GM21423 (cell line): ENCODE results near the gene MFGE8.

Experiments
- ATAC-seq: cut with Tn5 transposase; IDR thresholded peaks from one replicate; pipeline ENCODE4 v1.9.1; 2021; ENCODE audit warnings: mild to moderate bottlenecking, moderate library complexity; ENCODE audit not compliant: unreplicated experiment

Gene MFGE8

DNA sequence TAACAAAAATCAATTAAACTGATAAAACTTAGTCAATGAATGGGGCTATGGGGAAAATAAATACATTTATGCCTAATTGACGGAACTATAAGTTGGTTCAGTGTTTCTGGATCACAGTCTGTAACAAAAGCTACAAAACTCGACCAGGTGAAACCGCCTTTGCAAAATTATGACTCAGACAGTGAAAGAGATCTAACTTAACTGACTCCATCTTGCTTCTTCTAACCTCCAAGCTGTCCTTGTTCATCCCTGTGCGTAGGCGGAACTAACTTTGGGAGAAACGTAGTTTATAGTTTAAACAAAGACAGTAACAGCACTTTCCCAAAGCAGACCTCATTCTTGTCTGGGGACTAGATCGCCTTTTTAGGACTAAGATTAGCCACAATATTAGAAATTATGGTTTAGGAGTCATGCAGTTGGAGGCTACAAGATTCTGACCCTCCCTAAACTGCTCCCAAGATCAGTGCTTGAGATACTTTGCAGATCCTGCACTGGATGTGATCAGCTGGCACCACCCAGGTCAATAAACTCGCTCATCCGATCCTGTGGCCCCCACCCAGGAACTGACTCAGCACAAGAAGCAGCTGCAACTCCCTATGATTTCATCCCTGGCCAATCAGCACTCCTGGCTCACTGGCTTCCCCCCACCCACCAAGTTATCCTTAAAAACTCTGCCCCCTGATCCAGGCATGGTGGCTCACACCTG lies 7.2 kb upstream of the MFGE8 start:
- ATAC-seq = no peak

DNA sequence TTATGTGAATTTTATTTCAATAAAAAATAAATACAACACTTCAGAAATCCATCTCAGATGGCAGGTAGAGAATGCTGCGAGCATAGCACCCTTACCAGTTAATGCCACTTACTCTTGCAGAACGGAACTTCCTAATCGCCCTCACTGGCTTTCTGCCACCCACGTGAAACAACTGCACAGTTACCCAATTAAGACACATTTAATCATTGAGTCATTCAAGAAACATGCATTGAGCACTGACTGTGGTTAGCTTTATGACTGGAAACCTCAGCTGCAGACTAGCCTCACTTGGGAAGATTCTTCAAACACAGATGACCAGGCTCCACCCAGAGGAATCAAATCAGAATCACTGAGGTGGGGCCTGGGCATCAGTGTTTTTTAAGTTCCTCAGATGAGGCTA lies 5.6 kb upstream of the MFGE8 start:
- no peak for ATAC-seq

DNA sequence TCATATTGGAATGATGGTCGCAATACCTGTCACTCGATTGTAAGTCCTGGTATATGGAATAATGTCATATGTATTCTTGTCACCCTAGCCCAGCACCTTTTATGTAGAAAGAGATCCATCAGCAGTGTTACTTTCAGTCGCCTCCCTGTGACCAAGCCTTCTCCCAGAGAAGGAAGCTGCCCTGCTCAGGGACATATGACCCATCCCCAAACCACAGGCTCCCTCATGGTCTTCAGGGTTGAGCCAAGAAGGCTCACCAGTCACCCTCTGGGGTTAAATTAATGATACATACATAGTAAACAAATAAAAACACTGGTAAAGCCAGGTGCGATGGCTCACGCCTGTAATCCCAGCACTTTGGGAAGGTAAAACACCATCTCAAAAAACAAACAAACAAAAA lies 4.6 kb upstream of the MFGE8 start:
- ATAC-seq = no peak

DNA sequence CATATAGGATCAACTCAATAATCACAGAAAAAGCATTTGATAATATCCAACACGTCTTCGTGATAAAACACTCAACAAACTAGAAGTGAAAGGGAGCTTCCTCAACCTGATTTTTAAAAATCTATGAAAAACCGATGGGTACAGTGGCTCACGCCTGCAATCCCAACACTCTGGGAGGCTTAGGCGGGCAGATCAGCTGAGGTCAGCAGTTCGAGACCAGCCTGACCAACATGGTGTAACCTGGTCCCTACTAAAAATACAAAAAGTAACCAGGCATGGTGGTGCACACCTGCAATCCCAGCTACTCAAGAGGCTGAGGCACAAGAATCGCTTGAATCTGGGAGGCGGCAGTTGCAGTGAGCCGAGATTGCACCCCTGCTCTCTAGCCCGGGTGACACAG lies 2.2 kb upstream of the MFGE8 start:
- no peak for ATAC-seq

DNA sequence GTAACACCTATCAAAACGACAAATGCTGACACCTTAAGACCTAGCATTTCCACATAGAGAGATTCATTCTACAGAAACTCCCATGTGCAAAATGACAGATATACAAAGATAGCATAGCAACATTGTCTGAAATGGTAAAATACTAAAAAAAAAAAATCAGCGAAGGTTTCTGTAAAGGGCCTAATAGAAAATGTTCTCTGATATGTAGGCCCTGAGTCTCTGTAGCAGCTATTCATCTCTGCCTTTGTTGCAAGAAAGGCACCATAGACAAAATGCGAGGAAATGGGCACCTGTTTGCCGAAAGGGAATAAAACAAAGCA lies 631 bp upstream of the MFGE8 start:
- ATAC-seq = no peak

DNA sequence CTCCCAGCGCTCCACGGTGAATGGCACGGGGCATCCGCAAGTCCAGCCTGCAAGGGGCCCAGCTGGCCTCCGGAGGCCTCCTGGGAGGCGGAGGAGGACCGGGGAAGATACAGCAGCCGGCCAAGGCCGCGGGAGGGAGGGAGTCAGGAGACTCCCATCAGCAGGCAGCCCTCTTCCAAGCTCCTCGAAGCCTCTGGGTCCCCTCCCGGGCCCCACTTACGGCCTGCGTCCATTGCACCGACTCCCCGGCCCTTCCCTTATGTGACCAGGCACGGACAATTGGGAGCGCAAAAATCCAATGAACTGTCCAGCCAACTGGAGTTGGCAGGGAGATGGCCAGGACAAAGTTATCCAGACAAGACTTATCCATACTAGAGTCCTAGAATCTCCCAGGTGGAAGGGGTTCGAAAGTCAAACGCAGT lies 668 bp downstream of the MFGE8 start:
- ATAC-seq = no peak

DNA sequence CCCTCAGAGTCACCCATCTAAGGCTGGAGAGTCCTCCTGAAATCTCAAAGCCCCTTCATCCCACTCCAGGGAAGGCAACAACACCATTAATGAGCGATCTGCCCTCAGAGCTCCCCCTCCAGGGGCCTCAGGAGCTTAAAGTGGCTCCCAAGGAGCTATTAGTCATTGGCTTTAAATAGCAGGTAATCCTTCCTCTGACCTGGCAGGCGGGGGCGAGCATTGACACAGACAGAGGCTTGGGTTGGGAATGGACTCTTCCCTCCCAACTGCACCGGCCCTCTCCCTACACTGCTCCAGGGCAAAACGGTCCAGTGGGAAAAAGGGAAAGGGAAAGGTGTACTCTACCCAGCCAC lies 1.4 kb downstream of the MFGE8 start:
- no peak for ATAC-seq

DNA sequence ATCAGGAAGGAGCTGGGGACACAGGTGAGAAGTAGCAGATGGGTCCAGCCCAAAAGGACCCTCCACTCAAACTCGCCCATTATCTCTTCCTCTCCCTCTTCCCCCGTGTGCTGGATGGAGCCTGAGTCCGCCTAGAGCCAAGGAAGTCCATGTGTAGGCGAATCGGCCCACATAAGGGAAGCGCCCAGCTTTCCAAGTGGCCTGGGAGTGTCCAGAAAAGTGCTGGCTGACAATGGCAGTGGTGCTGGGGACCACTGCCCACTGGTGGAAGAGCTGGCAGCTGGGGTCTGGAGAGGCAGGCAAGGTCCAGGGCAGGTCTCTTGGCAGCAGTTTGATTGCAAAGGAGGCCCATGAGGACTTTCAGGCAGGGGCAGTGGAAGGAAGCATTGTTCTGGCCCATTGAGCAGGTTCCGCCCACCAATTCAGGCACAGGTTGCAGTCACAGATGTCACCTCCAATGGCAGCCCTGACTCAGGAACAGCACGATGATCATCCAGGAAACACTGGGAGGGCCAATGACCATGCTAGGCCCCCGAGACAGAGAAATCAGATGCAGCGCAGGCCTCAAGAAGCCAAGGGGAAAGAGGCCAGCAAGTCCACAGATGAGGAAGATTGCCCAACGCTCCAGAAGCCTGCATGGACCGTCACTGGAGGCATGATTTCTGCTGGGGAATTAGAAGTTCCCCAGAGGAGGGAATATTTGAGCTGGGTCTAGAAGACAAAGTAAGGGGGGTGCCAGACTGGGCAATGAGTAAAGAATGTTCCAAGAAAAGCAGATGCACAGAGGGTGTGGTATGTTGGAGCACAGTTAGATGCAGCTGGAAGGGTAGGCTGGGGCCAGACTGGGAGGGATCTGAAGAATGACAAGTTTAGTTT lies 3.0 kb downstream of the MFGE8 start:
- no peak for ATAC-seq

DNA sequence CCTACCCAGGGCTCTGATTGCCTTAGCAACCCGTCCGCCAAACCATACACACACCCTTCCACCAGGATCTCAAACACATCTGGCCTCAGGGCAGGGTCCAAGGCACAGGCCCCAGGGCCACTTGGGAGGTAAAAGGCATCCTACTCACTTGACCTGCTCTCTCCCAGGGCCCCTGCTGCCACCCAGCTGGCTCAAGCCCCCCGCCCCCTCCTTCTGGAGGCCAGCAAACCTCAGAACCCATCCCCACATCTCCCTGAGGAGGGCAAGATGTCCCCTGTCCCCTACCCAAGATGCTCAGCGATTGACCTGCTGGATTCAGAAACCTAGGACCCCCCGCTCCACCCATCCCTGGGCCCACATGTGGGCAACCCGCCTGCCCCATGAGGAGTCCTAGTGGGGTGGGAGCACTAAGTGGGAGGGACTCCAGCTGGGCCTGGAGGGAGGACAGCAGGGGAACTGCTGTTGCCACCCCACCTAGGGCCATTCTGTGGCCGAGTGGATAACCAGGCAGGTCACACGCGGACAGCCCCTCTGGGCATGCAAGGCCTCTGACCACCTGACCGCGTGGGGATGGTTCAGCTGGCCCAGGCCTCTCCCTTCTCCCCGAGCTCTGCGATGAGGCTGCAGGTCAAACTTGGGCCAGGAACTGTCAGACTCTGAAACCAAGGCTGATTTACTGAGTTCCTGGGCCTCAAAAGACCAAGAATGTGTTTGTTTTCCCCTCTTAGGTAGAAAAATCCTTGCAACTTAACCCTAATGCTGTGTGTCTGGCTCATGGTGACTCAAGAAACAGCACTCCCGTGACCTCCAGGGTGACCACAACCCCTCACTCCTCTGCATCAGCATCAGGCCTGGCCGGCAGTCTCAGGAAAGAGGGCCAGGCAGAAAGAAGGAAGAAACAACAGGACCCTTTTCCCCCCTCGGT lies 4.2 kb downstream of the MFGE8 start:
- ATAC-seq = no peak

DNA sequence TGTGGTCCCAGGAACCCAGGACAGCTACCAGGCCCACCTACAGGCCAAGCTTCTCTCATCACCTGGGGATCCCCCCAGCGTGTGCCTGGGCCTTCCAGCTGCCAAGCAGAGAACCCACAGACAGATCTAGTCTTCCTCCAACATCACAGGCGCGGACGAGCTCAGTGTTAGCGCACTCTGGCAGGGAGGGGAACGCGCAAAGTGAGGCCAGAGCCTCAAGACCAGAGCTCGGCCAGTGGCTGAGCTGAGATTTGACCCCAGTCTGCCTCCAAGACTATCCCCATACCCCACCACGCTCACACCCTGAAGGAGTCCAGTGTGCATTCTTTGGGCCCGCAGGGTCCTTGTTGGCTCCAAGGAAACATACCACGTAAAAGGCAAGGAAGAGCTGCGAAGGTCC lies 5.1 kb downstream of the MFGE8 start:
- ATAC-seq = no peak

DNA sequence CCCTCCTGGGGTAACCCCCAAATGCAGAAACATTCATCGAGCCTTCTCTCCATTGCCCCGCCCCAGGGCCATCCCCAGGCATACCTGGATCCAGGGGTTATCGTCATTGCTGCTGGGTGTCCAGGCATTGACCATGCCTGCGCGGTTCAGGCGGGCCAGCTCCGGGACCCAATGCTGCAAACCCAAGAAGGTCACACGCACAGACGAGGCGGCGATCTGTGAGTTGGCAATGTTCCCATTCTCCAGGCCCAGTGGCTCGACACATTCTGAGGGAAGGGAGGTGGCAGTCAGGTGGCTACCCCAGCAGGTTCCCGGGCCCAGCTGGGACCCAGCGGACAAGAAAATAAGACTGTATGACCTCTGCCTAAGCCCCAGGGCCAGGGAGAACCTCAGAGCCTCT lies 6.1 kb downstream of the MFGE8 start:
- no peak for ATAC-seq

DNA sequence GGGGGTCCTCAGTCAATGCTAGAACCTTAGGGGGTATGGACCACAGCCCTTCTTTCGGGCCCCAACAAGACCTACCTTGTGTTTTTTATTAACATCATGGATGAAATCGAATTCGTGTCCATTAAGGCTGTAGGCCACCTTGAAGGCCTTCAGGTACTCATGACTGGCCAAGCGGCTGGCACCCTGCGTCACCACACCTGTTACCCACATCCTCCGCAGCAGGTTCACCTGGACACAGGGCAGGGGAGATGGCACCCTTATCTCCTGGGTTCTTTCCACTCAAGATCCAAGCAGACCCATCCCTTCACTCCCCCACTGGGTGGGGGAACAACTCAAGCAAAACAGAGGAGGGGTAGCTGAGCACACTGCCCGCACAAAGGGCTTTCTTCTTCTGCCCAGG lies 6.6 kb downstream of the MFGE8 start:
- no peak for ATAC-seq

DNA sequence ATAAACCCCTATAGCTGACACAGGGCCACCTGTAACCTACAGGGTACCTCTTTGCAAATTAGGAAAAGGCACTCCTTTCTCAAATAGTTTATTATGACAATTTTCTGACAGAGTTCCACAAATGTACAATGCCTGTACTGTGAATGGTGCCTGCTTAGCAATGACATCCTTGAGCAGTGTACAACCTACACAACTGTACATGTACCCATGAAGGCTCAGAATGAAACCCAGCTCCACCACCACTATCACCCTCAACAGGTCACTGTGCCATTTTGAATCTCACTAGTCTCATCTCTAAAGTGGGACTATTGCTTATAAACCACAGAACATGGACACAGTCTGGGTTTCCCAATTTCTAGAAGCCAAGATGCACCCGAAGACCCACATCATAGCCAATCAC lies 7.0 kb downstream of the MFGE8 start:
- no peak for ATAC-seq

DNA sequence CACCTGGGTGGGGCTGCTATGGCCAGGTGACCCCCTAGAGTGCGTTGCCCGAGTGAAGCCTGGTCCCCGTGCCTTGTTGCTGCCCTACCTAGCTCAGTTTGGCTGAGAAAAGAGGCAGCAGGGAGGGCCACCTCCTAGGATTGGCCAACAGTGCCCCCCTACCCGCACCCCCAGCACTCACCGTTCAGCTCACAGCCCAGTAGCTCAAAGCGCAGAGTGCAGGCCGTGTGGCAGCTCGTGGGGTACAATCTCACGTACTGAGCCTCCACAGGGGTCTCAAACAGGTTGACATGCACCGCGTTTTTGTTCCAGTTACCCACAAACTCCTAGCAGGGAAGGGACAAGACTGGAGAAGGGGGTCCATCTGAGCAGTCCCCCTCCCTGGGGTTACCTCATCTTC lies 7.6 kb downstream of the MFGE8 start:
- ATAC-seq = no peak

DNA sequence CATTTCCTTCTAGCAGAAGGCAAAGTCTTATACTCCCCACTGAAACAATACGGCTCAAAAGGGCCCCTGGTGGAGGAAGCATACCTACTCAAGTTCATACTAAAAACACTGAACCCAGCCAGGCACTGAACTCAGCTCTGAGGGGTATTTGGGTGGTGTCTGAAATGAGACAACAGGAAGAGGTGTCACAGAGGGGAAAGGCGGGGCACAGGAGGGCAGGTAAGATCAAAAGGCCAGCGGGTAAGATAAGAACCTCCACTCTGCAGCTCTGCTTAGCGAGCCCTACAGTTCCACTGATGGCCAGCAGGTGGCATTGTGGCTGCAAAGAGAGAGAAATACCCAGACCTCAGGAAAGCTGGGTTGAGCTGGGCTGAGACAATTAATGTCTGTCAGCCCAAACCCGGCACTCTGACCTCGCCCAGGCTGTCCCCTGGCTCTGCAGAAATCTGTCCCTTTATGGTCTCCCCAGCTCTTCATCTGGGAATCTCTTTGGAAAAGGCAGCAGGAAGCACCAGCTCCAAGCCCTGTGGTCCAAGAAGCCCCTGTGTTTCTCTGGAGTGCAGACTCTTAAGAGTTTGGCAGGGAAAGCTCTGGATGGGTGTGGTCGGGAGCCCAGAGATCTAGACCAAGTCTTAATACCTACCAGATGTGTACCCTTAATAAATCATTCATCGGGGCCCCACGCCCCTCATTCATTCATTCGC lies 8.4 kb downstream of the MFGE8 start:
- peak; percentile 88 for ATAC-seq

DNA sequence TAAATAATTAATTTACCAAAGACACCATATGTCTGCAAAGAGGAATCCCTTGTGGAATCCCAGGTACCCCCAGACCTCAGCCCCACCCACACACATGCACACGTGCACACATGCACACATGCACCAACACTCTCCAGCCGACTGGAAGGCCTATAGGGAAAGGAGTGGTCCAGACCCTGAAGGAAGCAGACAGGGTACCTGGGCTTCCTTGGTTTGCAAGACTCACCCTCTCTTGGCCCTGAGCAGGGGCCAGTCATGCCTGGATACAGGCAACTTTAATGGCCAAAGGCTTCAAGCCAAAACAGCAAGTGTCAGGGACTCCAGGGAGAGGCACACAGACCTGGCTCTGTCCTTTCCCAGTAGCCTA lies 8.9 kb downstream of the MFGE8 start:
- ATAC-seq = no peak

DNA sequence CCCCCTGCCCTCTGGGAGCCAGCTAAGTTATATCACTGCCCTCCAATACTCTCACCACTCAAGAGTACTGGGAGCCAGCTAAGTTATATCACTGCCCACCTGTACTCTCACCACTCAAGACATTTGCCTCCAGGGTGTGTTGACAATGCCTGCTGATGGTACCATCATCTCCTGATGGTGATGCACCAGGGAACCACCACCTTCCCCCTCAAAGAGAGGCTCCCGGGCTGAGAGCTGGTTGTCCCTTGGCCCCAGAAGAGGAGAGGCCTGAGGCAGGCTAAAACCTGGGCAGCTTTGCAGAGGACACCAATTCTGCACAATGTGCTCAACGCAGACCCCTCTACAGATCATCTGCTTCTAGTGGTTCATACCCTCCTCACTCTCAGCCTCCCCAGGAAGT lies 10.3 kb downstream of the MFGE8 start:
- ATAC-seq = no peak

DNA sequence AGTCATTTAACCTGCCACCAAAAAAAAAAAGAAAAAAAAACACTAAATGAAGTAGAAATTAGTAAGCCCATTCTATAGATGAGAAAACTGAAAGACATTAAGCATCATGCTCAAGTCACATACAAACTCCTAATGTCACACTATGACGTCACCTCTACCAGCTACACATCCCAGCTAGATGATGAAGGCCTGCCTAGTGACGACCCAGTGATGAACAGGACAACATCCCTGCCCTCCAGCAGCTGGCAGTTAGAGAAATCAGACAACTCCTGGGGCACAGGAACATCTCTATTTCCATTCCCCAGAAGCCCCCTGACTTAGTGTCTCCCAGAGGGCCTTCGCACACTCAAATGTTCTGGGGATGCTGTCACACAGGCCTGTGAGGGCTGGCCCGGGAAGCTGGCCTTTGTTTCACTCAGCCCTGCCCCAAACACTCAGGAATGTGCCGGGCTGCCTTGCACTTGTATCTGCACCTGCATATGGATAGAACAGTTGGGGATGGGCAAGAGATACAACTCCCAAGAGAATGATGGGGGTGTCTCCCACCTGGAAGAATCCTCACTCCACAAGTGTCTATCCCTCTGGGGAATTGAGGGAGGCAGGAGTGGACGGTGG lies 10.9 kb downstream of the MFGE8 start:
- ATAC-seq = no peak

DNA sequence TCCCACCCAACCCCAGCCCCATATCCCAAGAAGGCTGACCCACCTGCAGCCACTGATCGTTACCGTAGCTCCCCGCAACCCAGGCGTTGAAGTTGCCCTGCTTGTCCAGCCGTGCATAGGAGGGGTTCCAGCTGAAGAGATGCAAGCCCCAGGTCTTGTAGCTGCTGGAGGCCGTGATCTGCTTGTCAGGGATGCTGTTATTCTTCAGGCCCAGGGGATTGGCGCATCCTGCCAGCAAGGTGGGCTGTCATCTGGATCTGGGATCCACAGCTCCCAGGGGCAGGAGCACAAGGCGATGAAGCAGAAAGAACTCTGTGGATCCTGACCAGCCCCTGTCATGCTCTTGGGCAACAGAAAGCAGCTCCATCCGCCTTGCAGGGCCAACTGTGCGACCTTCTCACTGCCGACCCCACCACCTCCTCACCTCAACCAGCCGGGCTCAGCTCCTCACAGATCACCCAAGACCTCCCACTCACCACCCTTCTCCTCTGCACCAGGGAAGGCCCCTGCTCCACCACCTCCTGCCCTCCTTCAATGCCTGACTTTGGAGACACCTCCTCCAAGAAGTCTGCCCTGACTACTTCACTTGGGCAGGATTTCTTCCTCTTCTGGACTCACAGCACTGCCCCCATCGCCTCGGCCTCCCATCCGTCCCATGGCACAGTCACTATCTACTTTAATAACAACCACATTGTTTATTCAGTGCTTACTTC lies 11.5 kb downstream of the MFGE8 start:
- no peak for ATAC-seq

DNA sequence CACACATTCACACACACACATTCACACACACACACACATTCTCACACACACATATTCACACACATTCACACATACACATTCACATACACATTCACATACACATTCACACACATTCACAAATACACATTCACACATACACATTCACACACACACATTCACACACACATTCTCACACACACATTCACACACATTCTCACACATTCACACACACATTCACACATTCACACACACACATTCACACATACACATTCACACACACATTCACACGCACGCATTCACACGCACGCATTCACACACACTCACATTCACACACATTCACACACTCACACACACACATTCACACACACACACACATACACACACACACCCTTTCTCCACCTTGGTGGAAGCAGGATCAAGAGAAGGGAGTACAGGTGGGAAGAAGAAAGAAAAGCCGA lies 12.2 kb downstream of the MFGE8 start:
- ATAC-seq = no peak
